ENCODE results near the gene C19orf12. TPM values are rescaled to one million over a fixed set of nuclear protein-coding genes. Genes with fewer than 3 reads are reported as not detected.

The C19orf12 gene
- total and polyA plus RNA-seq, 2 donors (not counting 3 experiments of a cell fraction or from before 2014, with no cell fraction given): 20.4 to 22.9 TPM

GRCh38 chr19:29658221-29658991 lies 56.7 kb downstream of the C19orf12 start:
- no peak for DNase-seq (ENCODE audit: low read depth, low spot score)
- no peaks in the 10 kb centered on the region for H3K9me3 ChIP-seq (replicated peaks; ENCODE audit: control insufficient read depth, insufficient read depth, low read length)
- H3K27me3 ChIP-seq (ENCODE audit: control insufficient read depth in 2 of 2, insufficient read depth in 2 of 2, low read length in 2 of 2): peaks cover 0 to 15% of the 10 kb centered on the region in 2 experiments
- no peaks in the 10 kb centered on the region for H4K20me1 ChIP-seq (replicated peaks; ENCODE audit: control insufficient read depth, extremely low read depth, insufficient read depth, low read length)
- no peak overlapping the region for H2AFZ ChIP-seq (ENCODE audit: low read depth, low read length)
- H3K4me3 ChIP-seq (replicated peaks in 1 of 3; ENCODE audit: insufficient read depth in 1 of 3, low read depth in 1 of 3, low read length in 3 of 3): no peak overlapping the region
- TF ChIP-seq, protein P1, sequence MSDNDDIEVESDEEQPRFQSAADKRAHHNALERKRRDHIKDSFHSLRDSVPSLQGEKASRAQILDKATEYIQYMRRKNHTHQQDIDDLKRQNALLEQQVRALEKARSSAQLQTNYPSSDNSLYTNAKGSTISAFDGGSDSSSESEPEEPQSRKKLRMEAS (IDR thresholded peaks at IDR 0.05; ENCODE audit: insufficient read depth, insufficient read length): no peak
- TF ChIP-seq POLR2AphosphoS5 (IDR thresholded peaks at IDR 0.05; ENCODE audit: insufficient read depth, low read depth, low read length) (no peak), EZH2 (IDR thresholded peaks at IDR 0.05; ENCODE audit: borderline replicate concordance, low read depth, low read length, severe bottlenecking) (no peak), FOS (IDR thresholded peaks at IDR 0.05; ENCODE audit: borderline replicate concordance, insufficient read depth, low read length) (no peak), MYC (IDR thresholded peaks at IDR 0.05; ENCODE audit: low read depth, low read length) (no peak)
- dilution Hi-C loops (cut with MboI; ENCODE audit: extremely low pct_ligation_motif_present, low sequenced_read_pairs): no loop called here
- POLR2A ChIA-PET: no interaction called here
- H3K4me1 ChIP-seq (ENCODE audit: control insufficient read depth, extremely low read depth, insufficient read depth, low read length): peaks cover 12% of the 10 kb centered on the region
- intact Hi-C loops (cut with micrococcal nuclease): no loop called here
- H3K4me2 ChIP-seq (ENCODE audit: insufficient read depth, low read length): no peak overlapping the region
- no peaks in the 10 kb centered on the region for H3K9me1 ChIP-seq (replicated peaks; ENCODE audit: control insufficient read depth, extremely low read depth, insufficient read depth, low read length)
- H3K79me2 ChIP-seq (ENCODE audit: control insufficient read depth, insufficient read depth, low read length): no peaks in the 10 kb centered on the region
- no peak overlapping the region for H3K9ac ChIP-seq (replicated peaks; ENCODE audit: extremely low read depth, insufficient read depth, low read length)
- no peak overlapping the region for H3K27ac ChIP-seq (ENCODE audit: insufficient read depth, low read depth, low read length)
- CTCF ChIA-PET: interaction anchor here (1.7 kb wide), 1 partner anchor 14 kb away, joined by 5 read pairs; no protein-coding TSS in a partner anchor
- no peaks in the 10 kb centered on the region for H3K36me3 ChIP-seq (ENCODE audit: control insufficient read depth in 2 of 2, extremely low read depth in 1 of 2, insufficient read depth in 2 of 2, low read length in 2 of 2)
- no peak for FAIRE-seq
- BruUV-seq (replicated peaks): no TSS peak

GRCh38 chr19:29655648-29656335 lies 59.3 kb downstream of the C19orf12 start:
- CTCF ChIA-PET: no interaction called here
- POLR2A ChIA-PET: no interaction called here
- no peaks in the 10 kb centered on the region for H3K36me3 ChIP-seq (ENCODE audit: control insufficient read depth in 2 of 2, extremely low read depth in 1 of 2, insufficient read depth in 2 of 2, low read length in 2 of 2)

More at GRCh38 chr19:29655648-29656335, 59.3 kb downstream of the C19orf12 start:
- Histone ChIP-seq H2AFZ (ENCODE audit: low read depth, low read length) (no peak overlapping the region), H3K9ac (replicated peaks; ENCODE audit: extremely low read depth, insufficient read depth, low read length) (no peak overlapping the region), H3K4me3 (replicated peaks in 1 of 3; ENCODE audit: insufficient read depth in 1 of 3, low read depth in 1 of 3, low read length in 3 of 3) (no peak overlapping the region), H3K9me3 (replicated peaks; ENCODE audit: control insufficient read depth, insufficient read depth, low read length) (no peaks in the 10 kb centered on the region), H4K20me1 (replicated peaks; ENCODE audit: control insufficient read depth, extremely low read depth, insufficient read depth, low read length) (no peaks in the 10 kb centered on the region), H3K9me1 (replicated peaks; ENCODE audit: control insufficient read depth, extremely low read depth, insufficient read depth, low read length) (no peaks in the 10 kb centered on the region), H3K4me2 (ENCODE audit: insufficient read depth, low read length) (no peak overlapping the region), H3K27me3 (ENCODE audit: control insufficient read depth in 2 of 2, insufficient read depth in 2 of 2, low read length in 2 of 2) (peaks cover 0 to 18% of the 10 kb centered on the region in 2 experiments), H3K4me1 (ENCODE audit: control insufficient read depth, extremely low read depth, insufficient read depth, low read length) (no peaks in the 10 kb centered on the region), H3K79me2 (ENCODE audit: control insufficient read depth, insufficient read depth, low read length) (no peaks in the 10 kb centered on the region), H3K27ac (ENCODE audit: insufficient read depth, low read depth, low read length) (no peak overlapping the region)
- TF ChIP-seq MYC (IDR thresholded peaks at IDR 0.05; ENCODE audit: low read depth, low read length) (no peak), EZH2 (IDR thresholded peaks at IDR 0.05; ENCODE audit: borderline replicate concordance, low read depth, low read length, severe bottlenecking) (no peak), FOS (IDR thresholded peaks at IDR 0.05; ENCODE audit: borderline replicate concordance, insufficient read depth, low read length) (no peak), GATA2 (IDR thresholded peaks at IDR 0.05; ENCODE audit: insufficient read depth, insufficient read length, low read depth, low read length) (no peak)
- TF ChIP-seq, protein P2, sequence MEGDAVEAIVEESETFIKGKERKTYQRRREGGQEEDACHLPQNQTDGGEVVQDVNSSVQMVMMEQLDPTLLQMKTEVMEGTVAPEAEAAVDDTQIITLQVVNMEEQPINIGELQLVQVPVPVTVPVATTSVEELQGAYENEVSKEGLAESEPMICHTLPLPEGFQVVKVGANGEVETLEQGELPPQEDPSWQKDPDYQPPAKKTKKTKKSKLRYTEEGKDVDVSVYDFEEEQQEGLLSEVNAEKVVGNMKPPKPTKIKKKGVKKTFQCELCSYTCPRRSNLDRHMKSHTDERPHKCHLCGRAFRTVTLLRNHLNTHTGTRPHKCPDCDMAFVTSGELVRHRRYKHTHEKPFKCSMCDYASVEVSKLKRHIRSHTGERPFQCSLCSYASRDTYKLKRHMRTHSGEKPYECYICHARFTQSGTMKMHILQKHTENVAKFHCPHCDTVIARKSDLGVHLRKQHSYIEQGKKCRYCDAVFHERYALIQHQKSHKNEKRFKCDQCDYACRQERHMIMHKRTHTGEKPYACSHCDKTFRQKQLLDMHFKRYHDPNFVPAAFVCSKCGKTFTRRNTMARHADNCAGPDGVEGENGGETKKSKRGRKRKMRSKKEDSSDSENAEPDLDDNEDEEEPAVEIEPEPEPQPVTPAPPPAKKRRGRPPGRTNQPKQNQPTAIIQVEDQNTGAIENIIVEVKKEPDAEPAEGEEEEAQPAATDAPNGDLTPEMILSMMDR (IDR thresholded peaks at IDR 0.05; ENCODE audit: extremely low read depth in 1 of 2, insufficient read depth in 1 of 2, low read depth in 1 of 2, low read length in 2 of 2): no peak
- dilution Hi-C loops (cut with MboI; ENCODE audit: extremely low pct_ligation_motif_present, low sequenced_read_pairs): no loop called here
- DNase-seq (ENCODE audit: low read depth, low spot score) (no peak), FAIRE-seq (no peak)
- no TSS peak for BruUV-seq (replicated peaks)
- intact Hi-C loops (cut with micrococcal nuclease): no loop called here
